ENCODE measurements around the gene LYPLAL1.

DNA sequence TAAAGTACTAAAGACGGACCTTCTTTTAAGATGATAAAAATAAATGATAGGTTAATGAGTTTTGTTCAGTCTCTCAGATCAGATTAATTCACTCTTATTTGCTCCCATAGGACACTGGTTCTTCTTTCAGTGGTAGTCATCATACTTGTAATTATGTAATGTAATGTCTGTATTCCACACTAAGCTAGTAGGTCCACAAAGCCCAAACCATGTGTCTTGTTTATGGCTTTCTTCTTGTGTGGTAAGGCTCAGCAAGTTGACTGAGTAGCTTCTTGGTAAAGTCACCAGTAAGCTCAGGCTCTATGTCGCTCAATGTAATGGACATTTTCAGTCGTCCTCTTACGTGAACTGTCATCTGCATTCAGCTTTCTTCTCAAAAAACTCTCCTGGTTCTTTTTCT lies 2.5 kb downstream of the LYPLAL1 start:
- TF ChIP-seq, protein P1, sequence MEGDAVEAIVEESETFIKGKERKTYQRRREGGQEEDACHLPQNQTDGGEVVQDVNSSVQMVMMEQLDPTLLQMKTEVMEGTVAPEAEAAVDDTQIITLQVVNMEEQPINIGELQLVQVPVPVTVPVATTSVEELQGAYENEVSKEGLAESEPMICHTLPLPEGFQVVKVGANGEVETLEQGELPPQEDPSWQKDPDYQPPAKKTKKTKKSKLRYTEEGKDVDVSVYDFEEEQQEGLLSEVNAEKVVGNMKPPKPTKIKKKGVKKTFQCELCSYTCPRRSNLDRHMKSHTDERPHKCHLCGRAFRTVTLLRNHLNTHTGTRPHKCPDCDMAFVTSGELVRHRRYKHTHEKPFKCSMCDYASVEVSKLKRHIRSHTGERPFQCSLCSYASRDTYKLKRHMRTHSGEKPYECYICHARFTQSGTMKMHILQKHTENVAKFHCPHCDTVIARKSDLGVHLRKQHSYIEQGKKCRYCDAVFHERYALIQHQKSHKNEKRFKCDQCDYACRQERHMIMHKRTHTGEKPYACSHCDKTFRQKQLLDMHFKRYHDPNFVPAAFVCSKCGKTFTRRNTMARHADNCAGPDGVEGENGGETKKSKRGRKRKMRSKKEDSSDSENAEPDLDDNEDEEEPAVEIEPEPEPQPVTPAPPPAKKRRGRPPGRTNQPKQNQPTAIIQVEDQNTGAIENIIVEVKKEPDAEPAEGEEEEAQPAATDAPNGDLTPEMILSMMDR (IDR thresholded peaks at IDR 0.05; ENCODE audit: poor library complexity), result no peak
- TF ChIP-seq EZH2 (IDR thresholded peaks at IDR 0.05; ENCODE audit: borderline replicate concordance), result no peak
